GM12878 (cell line): ENCODE data around the gene OR2T27. TPM values are rescaled to one million over a fixed set of nuclear protein-coding genes. Genes with fewer than 3 reads are reported as not detected.

Experiments used
- ATAC-seq: fragments of 200-7000 bp; cut with Tn5 transposase; 3 replicates; pipeline ENCODE4 v1.9.1; 2020; ENCODE audit warnings: mild to moderate bottlenecking, moderate library complexity
- BruUV-seq: library from RNA; stranded (reverse); fragments of 400-500 nt; replicated peaks from 2 replicates; lab custom pipeline; 2021; lab: Mats Ljungman, UMichigan
- CTCF ChIA-PET: fragments of 300-600 bp; sonication (Branson Sonifier 250); formaldehyde crosslinking; extraction: SDS; loops from one replicate; lab custom pipeline; 2021; ENCODE audit warnings: inconsistent platforms; lab: Yijun Ruan, JAX
- POLR2A ChIA-PET: fragments of 350-600 bp; formaldehyde crosslinking; extraction: SDS; loops from one replicate; lab custom pipeline; 2021; ENCODE audit warnings: inconsistent platforms; lab: Charles Lee
- RAD21 ChIA-PET: fragments of 300-600 bp; sonication (Branson Sonifier 250); formaldehyde crosslinking; loops from one replicate; lab custom pipeline; 2023; ENCODE audit warnings: antibody characterized with exemption; ENCODE audit not compliant: unreplicated experiment; lab: Charles Lee
- SMC1A ChIA-PET: fragments of 300-600 bp; sonication (Branson Sonifier 250); formaldehyde crosslinking; loops from one replicate; lab custom pipeline; 2023; ENCODE audit not compliant: unreplicated experiment, uncharacterized antibody; lab: Charles Lee
- DNase-seq: peaks from one replicate; pipeline ENCODE4 v3.0.0-alpha.2; 2011; ENCODE audit warnings: low read depth, low spot score
- FAIRE-seq: peaks from 3 replicates; lab custom pipeline; 2011; peaks lifted over from hg19 to GRCh38; lab: Jason Lieb, UNC
- H2AFZ ChIP-seq: 2 replicates; pipeline ENCODE4 v1.6.0; 2011; ENCODE audit warnings: low read depth, low read length, control low read depth; ENCODE audit not compliant: control insufficient read depth
- H3K27ac ChIP-seq: 2 replicates; pipeline ENCODE4 v1.5.1; 2011; ENCODE audit warnings: control low read depth; ENCODE audit not compliant: control insufficient read depth, insufficient read depth
- H3K27me3 ChIP-seq, 2 experiments: replicated peaks in 1 of 2; 2 replicates each; pipeline versions ENCODE4 v1.6.0 to v1.6.1; 2011; ENCODE audit warnings: low read length in 1 of 2; ENCODE audit not compliant: control insufficient read depth in 2 of 2, insufficient read depth in 2 of 2
- H3K36me3 ChIP-seq, 2 experiments: 2 replicates each; pipeline ENCODE4 v1.5.1; 2011; ENCODE audit warnings: low read length in 1 of 2; ENCODE audit not compliant: control insufficient read depth in 2 of 2, insufficient read depth in 2 of 2
- H3K4me1 ChIP-seq: 2 replicates; pipeline ENCODE4 v1.6.1; 2011; ENCODE audit warnings: mild to moderate bottlenecking, low read length, moderate library complexity, mixed read lengths; ENCODE audit not compliant: control insufficient read depth, insufficient read depth
- H3K4me2 ChIP-seq: 2 replicates; pipeline ENCODE4 v1.6.0; 2011; ENCODE audit warnings: control low read depth; ENCODE audit not compliant: control insufficient read depth, insufficient read depth
- H3K4me3 ChIP-seq: fragments of 200-600 bp; sonication (generic); 2 replicates; pipeline ENCODE4 v1.5.1; 2016
- H3K79me2 ChIP-seq: 2 replicates; pipeline ENCODE4 v1.6.0; 2011; ENCODE audit warnings: low read length; ENCODE audit not compliant: control insufficient read depth, insufficient read depth
- H3K9ac ChIP-seq: 2 replicates; pipeline ENCODE4 v1.8.0; 2011; ENCODE audit warnings: low read length, control low read depth, mixed read lengths; ENCODE audit not compliant: control insufficient read depth, insufficient read depth
- H3K9me3 ChIP-seq: replicated peaks from 3 replicates; pipeline ENCODE4 v1.5.1; 2011; ENCODE audit warnings: mild to moderate bottlenecking, low read length; ENCODE audit not compliant: control insufficient read depth, insufficient read depth
- H4K20me1 ChIP-seq: 2 replicates; pipeline ENCODE4 v1.6.0; 2011; ENCODE audit not compliant: control insufficient read depth, insufficient read depth
- BRCA1 ChIP-seq: IDR thresholded peaks from 2 replicates; pipeline ENCODE4 v1.6.1; 2011; ENCODE audit warnings: low read depth, low read length, improper control_type of control experiment
- CBX3 ChIP-seq: fragments of 200-600 bp; sonication (generic); IDR thresholded peaks from 2 replicates; pipeline ENCODE4 v1.6.1; 2016; ENCODE audit warnings: low read depth, borderline replicate concordance
- CBX5 ChIP-seq: sonication (generic); IDR thresholded peaks from 2 replicates; pipeline ENCODE4 v1.6.1; 2016; ENCODE audit warnings: low read depth, moderate library complexity, mild to moderate bottlenecking, inconsistent platforms
- HDGF ChIP-seq: fragments of 450-650 bp; IDR thresholded peaks from 2 replicates; pipeline ENCODE4 v1.6.1; 2016; ENCODE audit warnings: antibody characterized with exemption
- MXI1 ChIP-seq: fragments of 150-350 bp; IDR thresholded peaks from 2 replicates; pipeline ENCODE4 v1.6.1; 2011; ENCODE audit warnings: low read depth, mild to moderate bottlenecking, inconsistent platforms, low read length, improper control_type of control experiment
- MYB ChIP-seq: fragments of 150-350 bp; IDR thresholded peaks from 2 replicates; pipeline ENCODE4 v1.6.1; 2014; ENCODE audit warnings: mild to moderate bottlenecking, low read depth, low read length, borderline replicate concordance
- NFYA ChIP-seq: IDR thresholded peaks from 2 replicates; pipeline ENCODE4 v1.6.1; 2011; ENCODE audit warnings: low read depth, mild to moderate bottlenecking, low read length, improper control_type of control experiment, borderline replicate concordance
- SP1 ChIP-seq: IDR thresholded peaks from one replicate; pipeline ENCODE4 v1.6.1; 2011; ENCODE audit warnings: low read depth, low read length
- SUPT20H ChIP-seq: IDR thresholded peaks from 2 replicates; pipeline ENCODE4 v1.6.1; 2011; ENCODE audit warnings: low read depth, mild to moderate bottlenecking, low read length, moderate library complexity, borderline replicate concordance; ENCODE audit not compliant: control insufficient read depth
- ZBED1 ChIP-seq: IDR thresholded peaks from 2 replicates; pipeline ENCODE4 v1.6.1; 2016; ENCODE audit warnings: borderline replicate concordance
- ZNF207 ChIP-seq: fragments of 450-650 bp; IDR thresholded peaks from 2 replicates; pipeline ENCODE4 v1.6.1; 2014; ENCODE audit warnings: antibody characterized with exemption, mild to moderate bottlenecking, borderline replicate concordance
- WGBS: methylation state at CpG from one replicate; pipeline ENCODE4 v1.1.6; 2016; ENCODE audit warnings: low lambda C conversion rate; ENCODE audit not compliant: insufficient replicate concordance, insufficient coverage; ENCODE audit errors: missing lambda C conversion rate; 5-methylcytosine and 5-hydroxymethylcytosine counted together
- in situ Hi-C: fragments of 300-500 bp; cut with MboI; formaldehyde crosslinking; loops from 9 replicates; pipeline ENCODE4 v1.14.3; 2018; ENCODE audit warnings: mixed read lengths
- intact Hi-C: fragments of 100-400 bp; cut with micrococcal nuclease; formaldehyde crosslinking; loops from one replicate; pipeline ENCODE4 v1.14.2; 2022; ENCODE audit not compliant: unreplicated experiment
- polyA plus RNA-seq, 11 experiments: library from polyadenylated mRNA; depleted of rRNA in 4 of 11; unstranded in 6 of 11; stranded (reverse) in 5 of 11; fragments of >200 nt; fragmentation: Nextera tagmentation in 4 of 11; fragmentation: Illumina TruSeq in 1 of 11; extraction: Ambion mirVana in 4 of 11; extraction: Trizol in 1 of 11; gene quantifications; 1 replicate in 1 of 11; 2 replicates in 10 of 11; pipeline versions ENCODE4 v1.2.1 to v1.2.3, GENCODE V29; 2011 to 2016; ENCODE audit warnings: inconsistent platforms in 2 of 11, missing spikeins in 2 of 11, low read depth in 1 of 11
- total RNA-seq, 4 experiments: library from RNA; depleted of rRNA in 3 of 4; stranded (reverse); fragments of >200 nt in 3 of 4; fragmentation: Illumina TruSeq in 1 of 4; extraction: Trizol in 1 of 4; gene quantifications; 2 replicates each; pipeline versions ENCODE4 v1.2.1 to v1.2.3, GENCODE V29; 2013 to 2021
- TF ChIP-seq, protein P1 (sequence below): fragments of 450-650 bp; formaldehyde crosslinking; IDR thresholded peaks from 2 replicates; pipeline ENCODE4 v1.4.0; 2022; ENCODE audit warnings: mild to moderate bottlenecking, moderate library complexity
- TF ChIP-seq, protein P2 (sequence below): fragments of 450-650 bp; IDR thresholded peaks from 2 replicates; pipeline ENCODE4 v1.6.1; 2014; ENCODE audit warnings: mild to moderate bottlenecking

The OR2T27 gene
- total and polyA plus RNA-seq, 10 of the 15 experiments (the other 5 are each of a cell fraction or from before 2014, with no cell fraction given), result 0.13 to 0.33 (median 0.22) TPM; not detected in 3

DNA sequence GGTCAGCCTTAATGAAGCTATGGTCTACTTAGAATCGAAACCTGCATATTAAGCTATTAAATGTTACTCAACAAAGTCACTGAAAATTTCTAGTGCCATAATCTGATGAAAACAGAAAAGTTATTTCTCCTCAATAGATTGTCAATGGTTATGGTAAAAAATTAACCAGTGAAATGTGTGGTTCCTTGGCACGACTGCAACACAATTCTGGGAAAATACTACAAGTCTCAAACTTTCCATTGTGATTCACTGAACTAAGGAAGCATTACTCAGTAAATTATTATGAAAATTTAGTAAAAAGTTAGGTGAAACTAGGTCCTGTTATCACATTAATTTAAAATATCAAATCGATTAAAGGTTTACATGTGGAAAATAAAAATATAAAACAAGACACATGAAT is 45.0 kb downstream of the OR2T27 start:
- H2AFZ ChIP-seq, result no peak overlapping the region
- ATAC-seq (no peak), FAIRE-seq (no peak), DNase-seq (no peak)
- no peak overlapping the region for H3K4me3 ChIP-seq
- TF ChIP-seq MXI1 (no peak), ZNF207 (no peak), ZBED1 (no peak), NFYA (no peak), CBX5 (no peak), CBX3 (no peak), HDGF (no peak), MYB (no peak), BRCA1 (no peak), SP1 (no peak), SUPT20H (no peak)
- TF ChIP-seq, protein P1, sequence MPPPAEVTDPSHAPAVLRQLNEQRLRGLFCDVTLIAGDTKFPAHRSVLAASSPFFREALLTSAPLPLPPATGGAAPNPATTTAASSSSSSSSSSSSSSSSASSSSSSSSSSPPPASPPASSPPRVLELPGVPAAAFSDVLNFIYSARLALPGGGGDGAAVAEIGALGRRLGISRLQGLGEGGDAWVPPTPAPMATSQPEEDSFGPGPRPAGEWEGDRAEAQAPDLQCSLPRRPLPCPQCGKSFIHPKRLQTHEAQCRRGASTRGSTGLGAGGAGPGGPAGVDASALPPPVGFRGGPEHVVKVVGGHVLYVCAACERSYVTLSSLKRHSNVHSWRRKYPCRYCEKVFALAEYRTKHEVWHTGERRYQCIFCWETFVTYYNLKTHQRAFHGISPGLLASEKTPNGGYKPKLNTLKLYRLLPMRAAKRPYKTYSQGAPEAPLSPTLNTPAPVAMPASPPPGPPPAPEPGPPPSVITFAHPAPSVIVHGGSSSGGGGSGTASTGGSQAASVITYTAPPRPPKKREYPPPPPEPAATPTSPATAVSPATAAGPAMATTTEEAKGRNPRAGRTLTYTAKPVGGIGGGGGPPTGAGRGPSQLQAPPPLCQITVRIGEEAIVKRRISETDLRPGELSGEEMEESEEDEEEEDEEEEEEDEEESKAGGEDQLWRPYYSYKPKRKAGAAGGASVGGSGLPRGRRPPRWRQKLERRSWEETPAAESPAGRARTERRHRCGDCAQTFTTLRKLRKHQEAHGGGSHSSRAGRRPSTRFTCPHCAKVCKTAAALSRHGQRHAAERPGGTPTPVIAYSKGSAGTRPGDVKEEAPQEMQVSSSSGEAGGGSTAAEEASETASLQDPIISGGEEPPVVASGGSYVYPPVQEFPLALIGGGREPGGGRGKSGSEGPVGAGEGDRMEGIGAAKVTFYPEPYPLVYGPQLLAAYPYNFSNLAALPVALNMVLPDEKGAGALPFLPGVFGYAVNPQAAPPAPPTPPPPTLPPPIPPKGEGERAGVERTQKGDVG, result no peak
- TF ChIP-seq, protein P2, sequence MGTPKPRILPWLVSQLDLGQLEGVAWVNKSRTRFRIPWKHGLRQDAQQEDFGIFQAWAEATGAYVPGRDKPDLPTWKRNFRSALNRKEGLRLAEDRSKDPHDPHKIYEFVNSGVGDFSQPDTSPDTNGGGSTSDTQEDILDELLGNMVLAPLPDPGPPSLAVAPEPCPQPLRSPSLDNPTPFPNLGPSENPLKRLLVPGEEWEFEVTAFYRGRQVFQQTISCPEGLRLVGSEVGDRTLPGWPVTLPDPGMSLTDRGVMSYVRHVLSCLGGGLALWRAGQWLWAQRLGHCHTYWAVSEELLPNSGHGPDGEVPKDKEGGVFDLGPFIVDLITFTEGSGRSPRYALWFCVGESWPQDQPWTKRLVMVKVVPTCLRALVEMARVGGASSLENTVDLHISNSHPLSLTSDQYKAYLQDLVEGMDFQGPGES, result no peak
- ChIA-PET CTCF (no interaction called here), POLR2A (no interaction called here), SMC1A (no interaction called here), RAD21 (no interaction called here)
- WGBS, result no CpG with 5 or more reads among the region's 3 CpGs
- no TSS peak for BruUV-seq
- H3K4me1 ChIP-seq, result no peaks in the 10 kb centered on the region
- H3K27me3 ChIP-seq, result no peaks in the 10 kb centered on the region
- no peak overlapping the region for H3K9ac ChIP-seq
- intact Hi-C loops, result no loop called here
- H3K4me2 ChIP-seq, result no peak overlapping the region
- no peaks in the 10 kb centered on the region for H3K9me3 ChIP-seq
- in situ Hi-C loops, result no loop called here
- H3K27ac ChIP-seq, result no peak overlapping the region
- no peaks in the 10 kb centered on the region for H3K36me3 ChIP-seq
- no peaks in the 10 kb centered on the region for H3K79me2 ChIP-seq
- no peaks in the 10 kb centered on the region for H4K20me1 ChIP-seq

Other genes with a start within 250 kb of the OR2T27 start
Only the 7 nearest of the 14 such genes appear.
- 3.5 and 9.4 TPM in 2 replicates for gene OR2T29, start 92.8 kb downstream of the OR2T27 start, total RNA-seq (2014; rRNA removed)
- 4.2 and 5.4 TPM in 2 replicates for gene OR2T29, start 92.8 kb downstream of the OR2T27 start, total RNA-seq (2014; rRNA removed; fragmentation: Illumina TruSeq; extraction: Trizol)
- 3.4 and 4.6 TPM in 2 replicates for gene OR2T29, start 92.8 kb downstream of the OR2T27 start, total RNA-seq (2021)
- 5.8 and 10.2 TPM in 2 replicates for gene OR2T29, start 92.8 kb downstream of the OR2T27 start, polyA plus RNA-seq (2011; rRNA removed)
- gene OR2T29, start 92.8 kb downstream of the OR2T27 start, polyA plus RNA-seq (2014; fragmentation: Illumina TruSeq; extraction: Trizol), result 0.49 and 1.5 TPM in 2 replicates
- gene OR2T29, start 92.8 kb downstream of the OR2T27 start, polyA plus RNA-seq (2014; fragmentation: Nextera tagmentation; extraction: Ambion mirVana), result 1 to 10 TPM in 1 of 2 experiments, under 1 TPM in 1; 0.49 to 1.3 TPM
- 0.22 and 1.0 TPM in 2 replicates for gene OR2T29, start 92.8 kb downstream of the OR2T27 start, polyA plus RNA-seq (2014; rRNA removed)
- 1 to 10 TPM; 1.2 to 1.3 TPM for gene OR2T29, start 92.8 kb downstream of the OR2T27 start, polyA plus RNA-seq (2016; fragmentation: Nextera tagmentation; extraction: Ambion mirVana)
- 0.56 and 1.0 TPM in 2 replicates for gene OR2T34, start 80.8 kb downstream of the OR2T27 start, total RNA-seq (2014; rRNA removed)
- gene OR2T34, start 80.8 kb downstream of the OR2T27 start, total RNA-seq (2014; rRNA removed; fragmentation: Illumina TruSeq; extraction: Trizol), result 0.36 and 0.60 TPM in 2 replicates
- 0.64 and 1.0 TPM in 2 replicates for gene OR2T34, start 80.8 kb downstream of the OR2T27 start, total RNA-seq (2021)
- 1.5 and 2.7 TPM in 2 replicates for gene OR2T34, start 80.8 kb downstream of the OR2T27 start, polyA plus RNA-seq (2011; rRNA removed)
- gene OR2T34, start 80.8 kb downstream of the OR2T27 start, polyA plus RNA-seq (2014; fragmentation: Illumina TruSeq; extraction: Trizol), result 0.40 and 1.9 TPM in 2 replicates
- gene OR2T34, start 80.8 kb downstream of the OR2T27 start, polyA plus RNA-seq (2014; fragmentation: Nextera tagmentation; extraction: Ambion mirVana), result under 1 TPM in 1 of 2 experiments, not detected in 1; 0.16 TPM
- 0.33 and 0.65 TPM in 2 replicates for gene OR2T34, start 80.8 kb downstream of the OR2T27 start, polyA plus RNA-seq (2014; rRNA removed)
- gene OR2T34, start 80.8 kb downstream of the OR2T27 start, polyA plus RNA-seq (2016; fragmentation: Nextera tagmentation; extraction: Ambion mirVana), result under 1 TPM in 1 of 2 experiments, not detected in 1; 0.28 TPM
- gene OR2T10, start 57.8 kb downstream of the OR2T27 start, total RNA-seq (2014; rRNA removed), result not detected in 2 replicates
- not detected in 2 replicates for gene OR2T10, start 57.8 kb downstream of the OR2T27 start, total RNA-seq (2014; rRNA removed; fragmentation: Illumina TruSeq; extraction: Trizol)
- gene OR2T10, start 57.8 kb downstream of the OR2T27 start, total RNA-seq (2021), result not detected in 2 replicates
- not detected in 2 replicates for gene OR2T10, start 57.8 kb downstream of the OR2T27 start, polyA plus RNA-seq (2011; rRNA removed)
- gene OR2T10, start 57.8 kb downstream of the OR2T27 start, polyA plus RNA-seq (2014; fragmentation: Illumina TruSeq; extraction: Trizol), result not detected in 2 replicates
- not detected for gene OR2T10, start 57.8 kb downstream of the OR2T27 start, polyA plus RNA-seq (2014; fragmentation: Nextera tagmentation; extraction: Ambion mirVana)
- not detected in 2 replicates for gene OR2T10, start 57.8 kb downstream of the OR2T27 start, polyA plus RNA-seq (2014; rRNA removed)
- not detected for gene OR2T10, start 57.8 kb downstream of the OR2T27 start, polyA plus RNA-seq (2016; fragmentation: Nextera tagmentation; extraction: Ambion mirVana)
- not detected in 2 replicates for gene OR2T11, start 20.4 kb downstream of the OR2T27 start, total RNA-seq (2014; rRNA removed)
- not detected in 2 replicates for gene OR2T11, start 20.4 kb downstream of the OR2T27 start, total RNA-seq (2014; rRNA removed; fragmentation: Illumina TruSeq; extraction: Trizol)
- not detected in 2 replicates for gene OR2T11, start 20.4 kb downstream of the OR2T27 start, total RNA-seq (2021)
- not detected in 2 replicates for gene OR2T11, start 20.4 kb downstream of the OR2T27 start, polyA plus RNA-seq (2011; rRNA removed)
- not detected in 2 replicates for gene OR2T11, start 20.4 kb downstream of the OR2T27 start, polyA plus RNA-seq (2014; fragmentation: Illumina TruSeq; extraction: Trizol)
- not detected for gene OR2T11, start 20.4 kb downstream of the OR2T27 start, polyA plus RNA-seq (2014; fragmentation: Nextera tagmentation; extraction: Ambion mirVana)
- not detected in 2 replicates for gene OR2T11, start 20.4 kb downstream of the OR2T27 start, polyA plus RNA-seq (2014; rRNA removed)
- not detected for gene OR2T11, start 20.4 kb downstream of the OR2T27 start, polyA plus RNA-seq (2016; fragmentation: Nextera tagmentation; extraction: Ambion mirVana)
- gene OR2T35, start 10.2 kb downstream of the OR2T27 start, total RNA-seq (2014; rRNA removed), result 0.22 and 0.68 TPM in 2 replicates
- gene OR2T35, start 10.2 kb downstream of the OR2T27 start, total RNA-seq (2014; rRNA removed; fragmentation: Illumina TruSeq; extraction: Trizol), result 0.89 and 0.97 TPM in 2 replicates
- 0.49 and 0.66 TPM in 2 replicates for gene OR2T35, start 10.2 kb downstream of the OR2T27 start, total RNA-seq (2021)
- gene OR2T35, start 10.2 kb downstream of the OR2T27 start, polyA plus RNA-seq (2011; rRNA removed), result 0.54 and 0.61 TPM in 2 replicates
- not detected in 2 replicates for gene OR2T35, start 10.2 kb downstream of the OR2T27 start, polyA plus RNA-seq (2014; fragmentation: Illumina TruSeq; extraction: Trizol)
- under 1 TPM in 1 of 2 experiments, not detected in 1; 0.03 TPM for gene OR2T35, start 10.2 kb downstream of the OR2T27 start, polyA plus RNA-seq (2014; fragmentation: Nextera tagmentation; extraction: Ambion mirVana)
- 0.08 and 0.15 TPM in 2 replicates for gene OR2T35, start 10.2 kb downstream of the OR2T27 start, polyA plus RNA-seq (2014; rRNA removed)
- gene OR2T35, start 10.2 kb downstream of the OR2T27 start, polyA plus RNA-seq (2016; fragmentation: Nextera tagmentation; extraction: Ambion mirVana), result under 1 TPM; 0.10 to 0.28 TPM
- 0.62 and 0.65 TPM in 2 replicates for gene OR14I1, start 47.2 kb upstream of the OR2T27 start, total RNA-seq (2014; rRNA removed)
- gene OR14I1, start 47.2 kb upstream of the OR2T27 start, total RNA-seq (2014; rRNA removed; fragmentation: Illumina TruSeq; extraction: Trizol), result 0.41 and 0.49 TPM in 2 replicates
- gene OR14I1, start 47.2 kb upstream of the OR2T27 start, total RNA-seq (2021), result 0.37 and 1.1 TPM in 2 replicates
- 0.65 and 0.90 TPM in 2 replicates for gene OR14I1, start 47.2 kb upstream of the OR2T27 start, polyA plus RNA-seq (2011; rRNA removed)
- 1.0 and 3.1 TPM in 2 replicates for gene OR14I1, start 47.2 kb upstream of the OR2T27 start, polyA plus RNA-seq (2014; fragmentation: Illumina TruSeq; extraction: Trizol)
- 1 to 10 TPM in 1 of 2 experiments, under 1 TPM in 1; 0.68 to 1.5 TPM for gene OR14I1, start 47.2 kb upstream of the OR2T27 start, polyA plus RNA-seq (2014; fragmentation: Nextera tagmentation; extraction: Ambion mirVana)
- 0.20 and 1.0 TPM in 2 replicates for gene OR14I1, start 47.2 kb upstream of the OR2T27 start, polyA plus RNA-seq (2014; rRNA removed)
- gene OR14I1, start 47.2 kb upstream of the OR2T27 start, polyA plus RNA-seq (2016; fragmentation: Nextera tagmentation; extraction: Ambion mirVana), result under 1 TPM; 0.21 to 0.66 TPM
- not detected in 2 replicates for gene LYPD8, start 100.2 kb upstream of the OR2T27 start, total RNA-seq (2014; rRNA removed)
- 0.13 TPM in 1 of 2 replicates, not detected in the other for gene LYPD8, start 100.2 kb upstream of the OR2T27 start, total RNA-seq (2014; rRNA removed; fragmentation: Illumina TruSeq; extraction: Trizol)
- gene LYPD8, start 100.2 kb upstream of the OR2T27 start, total RNA-seq (2021), result not detected in 2 replicates
- gene LYPD8, start 100.2 kb upstream of the OR2T27 start, polyA plus RNA-seq (2011; rRNA removed), result not detected in 2 replicates
- gene LYPD8, start 100.2 kb upstream of the OR2T27 start, polyA plus RNA-seq (2014; fragmentation: Illumina TruSeq; extraction: Trizol), result not detected in 2 replicates
- gene LYPD8, start 100.2 kb upstream of the OR2T27 start, polyA plus RNA-seq (2014; fragmentation: Nextera tagmentation; extraction: Ambion mirVana), result under 1 TPM; 0.18 to 0.40 TPM
- gene LYPD8, start 100.2 kb upstream of the OR2T27 start, polyA plus RNA-seq (2014; rRNA removed), result 0.06 TPM in 1 of 2 replicates, not detected in the other
- not detected for gene LYPD8, start 100.2 kb upstream of the OR2T27 start, polyA plus RNA-seq (2016; fragmentation: Nextera tagmentation; extraction: Ambion mirVana)